ENCODE data around the gene C8A.

C8A gene

DNA sequence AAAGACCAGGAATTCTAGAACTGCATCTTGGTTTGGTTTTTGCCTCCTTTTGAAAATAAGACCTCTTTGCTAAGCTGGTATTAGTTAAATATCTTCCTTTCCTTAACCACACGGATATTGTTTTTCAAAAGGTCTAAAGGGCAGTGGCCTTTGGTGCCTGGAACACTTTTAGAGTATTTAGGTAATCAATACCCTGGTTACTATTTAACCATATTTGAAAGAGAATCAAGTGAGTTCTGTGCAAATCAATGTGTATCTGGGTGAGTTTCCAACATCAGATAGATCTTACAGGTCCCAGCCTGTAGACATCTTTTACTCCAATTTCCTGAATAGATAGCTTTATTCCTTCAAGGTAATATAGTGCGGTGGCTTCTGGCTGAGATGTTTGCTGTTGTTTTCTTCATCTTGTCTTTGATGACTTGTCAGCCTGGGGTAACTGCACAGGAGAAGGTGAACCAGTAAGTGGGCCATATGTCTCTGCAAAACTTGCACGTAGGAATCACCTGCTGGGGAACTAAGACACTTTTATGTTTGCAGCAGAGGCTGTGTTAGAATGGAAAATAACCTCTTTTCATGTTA is at the start of gene C8A:
Gene C8A (plus strand): TSS at position 277 of the 579 bp plus-strand sequence. CDS start 105 bp downstream, at position 382.
- DNase-seq = no peak

GRCh38 chr1:56806804-56807203 is 47.8 kb upstream of the C8A start:
- DNase-seq = no peak

DNA sequence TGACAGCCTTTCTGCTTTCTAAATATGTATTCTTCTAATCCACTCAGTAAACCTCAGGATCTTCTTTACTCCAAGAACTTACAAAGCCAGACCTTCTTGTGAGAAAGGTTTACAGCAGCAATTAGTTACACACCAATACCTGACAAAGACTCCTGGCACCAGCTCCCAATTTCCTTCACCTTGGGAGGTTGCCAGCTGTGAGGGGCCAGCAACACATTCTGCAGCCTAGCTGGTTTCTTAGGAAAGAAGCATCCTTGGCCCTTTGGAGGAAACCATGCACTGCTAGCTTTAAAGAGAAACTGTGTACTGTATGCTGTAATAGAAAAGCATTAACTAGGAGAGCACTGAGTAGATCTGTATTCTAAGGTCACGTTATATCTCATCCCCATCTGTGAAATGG is 46.2 kb upstream of the C8A start:
- DNase-seq = no peak

DNA sequence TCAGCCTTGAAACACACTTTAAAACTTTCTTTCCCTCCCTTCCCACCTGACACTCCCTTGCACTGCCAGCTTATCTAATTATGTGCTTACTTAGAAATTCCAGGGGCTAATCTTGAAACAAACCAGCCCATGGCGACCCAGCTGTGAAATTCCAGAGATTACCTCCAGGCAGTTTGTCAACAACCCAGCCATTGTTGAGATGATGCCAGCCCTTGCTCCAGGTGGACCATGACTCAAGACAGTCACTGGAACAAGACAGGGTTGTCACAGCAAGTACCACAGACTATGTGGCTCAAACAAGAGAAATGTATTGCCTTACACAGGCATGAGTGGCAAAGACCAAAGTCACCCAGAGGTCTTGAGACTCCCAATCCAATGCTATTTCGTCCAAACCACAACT is 43.3 kb upstream of the C8A start:
- DNase-seq = peak; percentile 85

DNA sequence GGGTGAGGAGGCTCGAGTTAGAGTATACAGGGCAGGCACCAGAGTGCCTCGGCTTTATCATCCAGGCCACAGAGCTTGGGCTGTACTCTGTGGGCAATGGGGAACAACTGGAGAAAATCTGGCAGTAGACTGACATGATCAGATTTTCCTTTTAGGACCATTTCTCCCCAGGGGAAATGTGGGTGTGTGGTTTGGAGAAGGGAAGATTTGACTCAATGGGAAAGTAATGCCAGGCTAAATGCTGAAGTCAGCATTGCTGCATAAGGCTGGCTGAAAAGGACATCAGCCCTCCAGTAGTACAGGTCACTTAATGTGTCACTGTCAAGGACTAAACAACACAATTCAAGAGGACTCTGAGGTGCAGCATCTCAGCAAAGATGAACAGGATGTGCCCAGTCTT is 40.4 kb upstream of the C8A start:
- DNase-seq = no peak

- DNase-seq = no peak
Observed at GRCh38 chr1:56816264-56816663, 38.3 kb upstream of the C8A start.

DNA sequence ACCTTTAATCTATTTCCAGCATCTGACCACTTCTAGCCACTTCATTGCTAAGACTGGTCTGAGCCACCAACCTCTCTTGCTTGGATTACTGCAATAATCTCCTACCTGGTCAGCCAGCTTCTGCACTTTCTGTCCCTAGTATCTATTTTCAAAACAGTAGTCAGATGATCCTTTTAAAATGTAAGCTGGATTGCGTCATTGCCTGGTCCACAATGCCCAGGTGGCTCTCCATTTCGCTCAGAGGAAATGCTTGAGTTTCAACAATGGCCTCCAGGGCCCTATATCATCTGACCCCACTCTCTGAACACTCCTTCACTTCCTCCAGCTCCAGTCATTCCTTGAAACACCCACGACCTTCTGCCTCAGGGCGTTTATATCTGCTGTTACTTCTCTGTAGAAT is 37.7 kb upstream of the C8A start:
- no peak for DNase-seq

DNA sequence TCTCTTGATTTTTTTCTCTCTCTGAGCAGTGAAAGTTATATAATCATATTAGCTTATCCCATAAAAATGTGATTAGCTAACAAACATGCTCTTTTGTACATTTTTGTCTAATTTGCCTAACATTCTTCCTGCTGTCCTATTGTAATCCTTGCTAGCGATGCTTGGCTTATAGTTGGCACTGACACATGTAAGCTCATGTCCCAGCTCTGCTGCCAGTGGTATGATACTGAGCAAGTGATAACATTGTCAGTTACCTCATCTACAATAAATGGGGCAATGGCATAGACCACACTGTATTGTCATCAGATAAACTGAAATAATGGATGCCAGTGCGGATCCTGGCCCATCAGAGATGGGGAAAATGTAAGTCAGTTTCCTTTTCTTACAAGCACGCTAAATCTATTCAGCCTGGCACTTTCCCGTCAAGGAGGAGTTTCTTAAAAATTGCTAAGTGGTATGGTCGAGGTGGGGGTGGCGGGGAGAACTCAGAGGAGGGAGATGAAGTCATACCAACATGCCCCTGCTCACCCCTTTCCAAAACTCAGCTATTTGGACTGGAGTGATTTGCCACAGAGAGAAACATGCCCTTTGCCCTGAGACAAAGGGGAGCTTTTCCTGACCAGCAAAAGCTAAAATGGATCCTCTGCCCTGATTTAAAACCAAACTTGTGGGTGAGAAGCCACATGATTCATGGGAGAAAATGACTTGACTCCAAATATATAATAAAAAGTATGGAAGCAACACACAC is 36.7 kb upstream of the C8A start:
- DNase-seq = no peak

GRCh38 chr1:56819387-56819899 is 35.2 kb upstream of the C8A start, which contains the start of gene FYB2:
FYB2 (minus strand) TSS chr1:56819404; CDS start chr1:56819290, 114 bp downstream.
- DNase-seq = no peak

DNA sequence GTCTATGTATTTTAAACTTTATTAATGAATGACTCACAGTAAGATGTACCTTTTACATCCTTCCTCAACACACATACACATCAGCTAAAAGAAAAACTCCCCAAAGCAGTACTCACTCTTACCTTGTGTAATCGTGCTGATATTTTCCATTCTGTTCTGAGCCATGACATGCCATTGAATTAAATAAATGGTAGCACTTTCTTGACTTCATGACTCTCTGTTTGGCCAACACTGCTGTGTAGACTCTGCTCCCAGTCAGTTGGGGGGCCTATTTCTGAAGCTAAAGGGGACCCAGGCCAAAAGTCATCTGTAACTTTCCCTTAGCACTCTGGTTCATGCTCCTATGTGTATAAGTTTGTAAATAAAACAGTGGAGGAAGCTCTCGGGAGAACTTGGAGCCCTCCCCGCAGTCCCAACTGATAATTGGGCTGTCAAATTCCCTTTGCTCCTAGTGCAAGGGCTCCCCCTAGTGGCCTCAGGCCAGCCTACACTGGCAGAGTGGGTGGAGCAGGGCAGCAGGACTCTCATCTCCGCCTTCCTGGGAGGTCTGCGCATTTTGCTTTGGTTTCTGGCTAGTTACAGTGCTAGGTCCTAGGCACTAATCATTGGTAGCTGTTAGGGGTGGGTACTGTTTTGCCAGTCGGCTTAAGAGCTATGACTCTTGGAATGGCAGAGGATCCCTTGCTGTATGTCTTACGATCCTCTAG is 33.7 kb upstream of the C8A start:
- DNase-seq = peak; percentile 90

GRCh38 chr1:56821462-56821797 is 33.2 kb upstream of the C8A start:
- no peak for DNase-seq

DNA sequence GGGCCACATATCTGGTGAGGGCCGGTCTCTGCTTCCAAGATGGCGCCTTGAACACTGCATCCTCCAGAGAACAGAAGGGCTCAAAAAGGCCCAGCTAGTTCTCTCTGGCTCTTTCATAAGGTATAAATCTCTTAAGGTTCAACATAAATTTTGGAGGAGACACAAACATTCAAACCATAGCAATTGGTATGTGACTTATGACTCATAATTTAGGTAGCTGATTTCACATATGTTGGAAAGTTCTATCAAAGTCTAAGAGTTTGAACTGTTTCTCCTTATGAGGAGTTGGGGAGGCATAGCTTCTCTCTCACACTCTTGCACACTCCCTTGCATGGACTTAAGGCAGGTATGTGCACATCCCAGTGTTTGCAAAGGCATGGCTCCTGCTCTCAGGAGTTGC is 30.3 kb upstream of the C8A start:
- no peak for DNase-seq

DNA sequence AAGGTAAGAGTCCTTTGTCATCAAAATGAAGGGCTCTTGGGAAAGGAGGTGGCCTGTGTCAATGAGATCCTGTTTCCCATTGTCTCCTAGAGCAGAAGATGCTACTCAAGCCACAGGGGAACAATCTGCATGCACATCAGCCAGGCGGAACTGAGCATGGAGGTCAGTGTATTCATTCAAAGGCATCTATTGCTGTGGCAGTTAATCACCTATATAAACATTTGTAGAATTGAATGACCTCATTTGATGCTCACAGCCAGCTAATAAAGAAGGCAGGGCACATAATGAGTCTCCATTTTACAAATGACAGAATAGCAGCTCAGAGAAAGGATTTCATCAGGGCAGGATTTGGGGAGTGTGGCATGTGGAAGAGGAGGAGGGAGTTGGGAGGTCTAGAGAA is 29.7 kb upstream of the C8A start:
- no peak for DNase-seq

DNA sequence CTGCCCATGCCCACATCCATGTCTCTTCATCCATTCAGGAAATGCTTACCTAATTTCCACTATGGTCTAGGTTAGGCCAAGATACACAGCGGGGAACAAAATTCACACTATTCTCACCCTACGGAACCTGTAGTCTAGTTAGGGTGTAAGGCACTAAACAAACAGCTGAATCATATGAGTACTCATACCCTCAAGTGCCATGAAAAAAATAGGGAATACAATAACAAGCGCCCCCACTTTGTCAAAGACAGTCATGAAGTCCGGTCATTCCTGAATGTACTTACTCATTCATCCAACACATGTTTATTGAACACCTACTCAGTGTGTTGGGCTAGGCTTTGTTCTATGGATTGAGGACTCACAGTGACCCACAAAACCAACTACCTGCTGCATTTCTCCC is 29.2 kb upstream of the C8A start:
- no peak for DNase-seq

- DNase-seq = no peak
Observed at GRCh38 chr1:56827711-56828110, 26.9 kb upstream of the C8A start.

- DNase-seq = peak; percentile 33
Observed at GRCh38 chr1:56830052-56830451, 24.5 kb upstream of the C8A start.

GRCh38 chr1:56831871-56832693 is 22.5 kb upstream of the C8A start:
- peak; percentile 81 for DNase-seq

DNA sequence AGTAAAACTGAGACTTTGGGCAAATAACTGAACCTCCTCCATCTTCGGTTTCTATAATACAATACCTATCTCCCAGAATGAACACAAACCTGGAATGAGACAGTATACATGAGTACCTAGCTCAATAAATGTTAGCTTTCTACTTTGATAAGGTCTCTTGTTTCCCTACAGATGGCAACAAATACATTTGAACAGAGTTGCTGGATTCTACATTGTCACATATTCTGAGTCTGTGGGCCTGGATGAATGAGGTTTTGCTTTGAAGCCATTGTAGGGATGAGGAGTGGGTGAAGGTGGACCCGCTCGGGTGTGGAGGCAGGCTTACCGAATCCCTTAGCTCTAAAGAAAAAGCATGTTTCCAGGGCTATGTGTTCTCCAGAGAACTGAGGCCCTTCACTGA is 21.5 kb upstream of the C8A start:
- DNase-seq = no peak

DNA sequence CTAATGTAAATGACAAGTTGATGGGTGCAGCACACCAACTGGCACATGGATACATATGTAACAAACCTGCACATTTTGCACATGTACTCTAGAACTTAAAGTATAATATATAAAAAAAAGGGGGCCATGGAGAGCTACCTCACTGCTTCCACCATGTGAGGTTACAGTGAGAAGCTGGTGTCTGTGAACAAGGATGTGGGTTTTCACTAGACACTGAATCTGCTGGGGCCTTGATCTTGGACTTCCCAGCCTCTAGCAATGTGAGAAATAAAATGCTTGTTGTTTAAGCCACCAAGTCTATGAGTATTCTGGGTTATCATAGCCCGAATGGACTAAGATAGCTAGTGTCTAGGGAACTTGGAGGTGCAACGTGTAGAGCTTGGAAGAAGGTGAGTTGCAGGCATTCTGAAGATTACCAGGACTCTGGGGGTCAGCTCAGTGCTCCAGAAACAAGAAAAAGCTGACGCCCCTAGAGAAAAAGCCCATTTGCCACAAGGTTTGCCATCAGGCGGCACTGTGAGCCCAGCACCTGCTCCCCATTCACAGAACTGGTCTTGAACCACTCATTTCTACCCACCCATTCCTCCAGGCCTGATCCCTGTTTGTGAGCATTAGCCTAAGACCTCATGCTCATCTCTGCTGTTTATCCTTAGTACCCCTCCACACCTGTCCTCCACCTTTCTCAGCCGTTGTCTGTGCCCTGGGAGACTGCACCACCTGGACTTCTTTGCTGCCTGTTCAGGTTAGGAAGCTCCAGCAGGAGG is 20.3 kb upstream of the C8A start:
- no peak for DNase-seq

DNA sequence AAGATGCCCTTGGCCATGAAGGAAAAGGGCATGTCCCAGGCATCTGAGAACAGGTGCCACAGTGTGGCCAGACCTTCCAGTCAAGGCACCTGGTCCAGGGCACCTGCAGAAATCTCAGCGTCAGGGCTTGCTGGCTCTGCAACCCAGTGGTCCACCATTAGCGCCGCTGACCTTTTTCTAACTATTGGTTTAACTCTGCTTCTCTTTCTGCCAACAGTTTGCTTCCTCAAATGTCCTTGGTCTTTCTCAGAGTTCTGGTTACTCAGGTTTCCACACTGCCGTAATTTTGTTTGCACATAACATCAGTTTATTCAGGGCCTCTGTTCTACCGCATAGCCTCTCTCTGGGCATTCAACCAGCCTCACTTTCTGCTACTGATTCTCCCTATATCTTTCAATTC is 18.9 kb upstream of the C8A start:
- DNase-seq = no peak

- DNase-seq = no peak
Observed at GRCh38 chr1:56836359-56836758, 18.2 kb upstream of the C8A start.

- no peak for DNase-seq
Observed at GRCh38 chr1:56837244-56837939, 17.2 kb upstream of the C8A start.

All from NCI-H82 (cell line).